ENCODE data around the gene HVCN1.

HVCN1 gene

DNA sequence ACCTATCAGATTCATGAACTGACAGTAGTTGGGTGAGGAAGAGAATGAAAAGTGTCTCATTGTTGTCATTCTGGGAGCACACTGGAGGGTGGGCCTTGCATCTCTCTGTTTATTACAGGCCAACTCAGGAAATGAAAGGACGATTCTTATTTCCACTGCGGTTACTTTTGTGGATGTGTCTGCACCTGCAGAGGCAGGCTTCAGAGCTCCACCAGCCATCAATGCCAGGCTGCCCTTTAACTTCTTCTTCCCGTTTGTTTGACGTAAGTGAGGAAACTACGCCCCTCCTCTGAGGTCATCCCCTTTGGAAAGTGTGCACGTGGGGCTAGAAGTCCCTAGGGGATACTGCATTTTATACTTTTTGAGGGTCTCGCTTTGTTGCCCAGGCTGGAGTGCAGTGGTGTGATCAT lies 41.3 kb downstream of the HVCN1 start:
- Histone ChIP-seq H3K27ac (ENCODE audit: low read depth, low read length) (peak overlapping the region; percentile 88), H3K9me2 (replicated peaks; ENCODE audit: insufficient read depth, low read length) (no peaks in the 10 kb centered on the region), H3F3A (ENCODE audit: insufficient read depth) (peaks cover 52% of the 10 kb centered on the region), H2AFZ (ENCODE audit: low read depth, low read length, severe bottlenecking) (no peak overlapping the region), H3K27me3 (ENCODE audit: low read length) (no peaks in the 10 kb centered on the region), H3K4me2 (ENCODE audit: low read depth, low read length, poor library complexity, severe bottlenecking) (peak overlapping the region; percentile 49), H3K36me3 (ENCODE audit: low read length) (peaks cover 23% of the 10 kb centered on the region), H3K4me3 (ENCODE audit: insufficient read depth, low read length, poor library complexity, severe bottlenecking) (no peak overlapping the region), H3K9me3 (ENCODE audit: insufficient read depth, low read length) (no peaks in the 10 kb centered on the region), H4K20me1 (ENCODE audit: low read depth, low read length) (no peaks in the 10 kb centered on the region), H3K9ac (ENCODE audit: low read length) (peak overlapping the region; percentile 44; the same call in 1 of the 2 replicates), H3K79me2 (ENCODE audit: insufficient read depth, low read length) (0 out of 2 replicates have a peak, but pooled peaks cover under 1% of the 10 kb centered on the region)
- TF ChIP-seq, protein P1, sequence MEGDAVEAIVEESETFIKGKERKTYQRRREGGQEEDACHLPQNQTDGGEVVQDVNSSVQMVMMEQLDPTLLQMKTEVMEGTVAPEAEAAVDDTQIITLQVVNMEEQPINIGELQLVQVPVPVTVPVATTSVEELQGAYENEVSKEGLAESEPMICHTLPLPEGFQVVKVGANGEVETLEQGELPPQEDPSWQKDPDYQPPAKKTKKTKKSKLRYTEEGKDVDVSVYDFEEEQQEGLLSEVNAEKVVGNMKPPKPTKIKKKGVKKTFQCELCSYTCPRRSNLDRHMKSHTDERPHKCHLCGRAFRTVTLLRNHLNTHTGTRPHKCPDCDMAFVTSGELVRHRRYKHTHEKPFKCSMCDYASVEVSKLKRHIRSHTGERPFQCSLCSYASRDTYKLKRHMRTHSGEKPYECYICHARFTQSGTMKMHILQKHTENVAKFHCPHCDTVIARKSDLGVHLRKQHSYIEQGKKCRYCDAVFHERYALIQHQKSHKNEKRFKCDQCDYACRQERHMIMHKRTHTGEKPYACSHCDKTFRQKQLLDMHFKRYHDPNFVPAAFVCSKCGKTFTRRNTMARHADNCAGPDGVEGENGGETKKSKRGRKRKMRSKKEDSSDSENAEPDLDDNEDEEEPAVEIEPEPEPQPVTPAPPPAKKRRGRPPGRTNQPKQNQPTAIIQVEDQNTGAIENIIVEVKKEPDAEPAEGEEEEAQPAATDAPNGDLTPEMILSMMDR (IDR thresholded peaks at IDR 0.05; ENCODE audit: insufficient read depth, low read length, poor library complexity, severe bottlenecking), result no peak
- TF ChIP-seq EZH2phosphoT487 (conservative IDR thresholded peaks at IDR 0.05; ENCODE audit: low read length), result no peak

- Histone ChIP-seq H3K9ac (ENCODE audit: low read length) (peak overlapping the region; percentile 11), H3K27me3 (ENCODE audit: low read length) (no peaks in the 10 kb centered on the region), H3K9me2 (replicated peaks; ENCODE audit: insufficient read depth, low read length) (no peaks in the 10 kb centered on the region), H4K20me1 (ENCODE audit: low read depth, low read length) (no peaks in the 10 kb centered on the region), H3K79me2 (ENCODE audit: insufficient read depth, low read length) (no peaks in the 10 kb centered on the region), H3K36me3 (ENCODE audit: low read length) (no peaks in the 10 kb centered on the region; the same call in 1 of the 2 replicates), H3K27ac (ENCODE audit: low read depth, low read length) (no peak overlapping the region), H3F3A (ENCODE audit: insufficient read depth) (peaks cover under 1% of the 10 kb centered on the region; the same call in 1 of the 2 replicates), H3K9me3 (ENCODE audit: insufficient read depth, low read length) (no peaks in the 10 kb centered on the region), H3K4me2 (ENCODE audit: low read depth, low read length, poor library complexity, severe bottlenecking) (peak overlapping the region; percentile 30), H2AFZ (ENCODE audit: low read depth, low read length, severe bottlenecking) (no peak overlapping the region), H3K4me3 (ENCODE audit: insufficient read depth, low read length, poor library complexity, severe bottlenecking) (no peak overlapping the region)
- no peak for TF ChIP-seq EZH2phosphoT487 (conservative IDR thresholded peaks at IDR 0.05; ENCODE audit: low read length)
- TF ChIP-seq, protein P1 (IDR thresholded peaks at IDR 0.05; ENCODE audit: insufficient read depth, low read length, poor library complexity, severe bottlenecking), result no peak
Observed at GRCh38 chr12:110641521-110641920, 47.4 kb downstream of the HVCN1 start.

DNA sequence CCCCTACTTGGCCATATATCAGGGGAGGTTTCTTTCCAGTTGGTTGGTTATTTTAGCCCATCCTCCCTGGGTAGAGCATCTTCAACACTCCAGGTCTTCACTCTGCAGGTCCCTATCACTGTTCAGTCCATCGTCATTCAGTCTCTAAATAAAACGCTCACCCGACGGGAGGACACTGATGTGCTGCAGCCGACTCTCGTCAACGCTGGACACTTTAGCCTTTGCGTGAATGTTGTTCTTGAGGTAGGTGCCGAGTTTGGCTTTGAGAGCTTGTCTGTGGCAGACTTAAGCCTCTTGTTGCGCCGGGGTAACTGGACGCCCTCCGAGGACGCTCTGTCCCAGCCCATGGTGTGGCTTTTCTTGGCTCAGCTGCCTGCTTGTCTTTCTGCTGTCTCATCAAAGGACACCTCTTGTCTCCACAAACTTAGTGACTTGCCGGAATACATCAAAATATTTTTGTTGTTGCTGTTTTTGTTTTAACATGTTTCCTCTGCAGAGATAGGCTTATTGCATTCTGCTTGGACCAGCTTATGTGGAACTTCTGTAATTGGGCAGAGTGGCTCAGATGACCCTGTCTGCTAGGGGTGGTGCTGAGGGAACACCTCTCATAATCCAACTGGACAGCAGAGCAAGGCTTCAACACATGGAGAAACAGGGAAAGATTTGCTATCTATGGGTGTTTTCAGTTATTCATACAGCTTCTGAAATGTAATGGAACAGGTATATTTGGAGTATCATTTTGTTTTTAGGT lies 48.5 kb downstream of the HVCN1 start:
- Histone ChIP-seq H2AFZ (ENCODE audit: low read depth, low read length, severe bottlenecking) (no peak overlapping the region), H3K9me2 (replicated peaks; ENCODE audit: insufficient read depth, low read length) (no peaks in the 10 kb centered on the region), H3K27ac (ENCODE audit: low read depth, low read length) (no peak overlapping the region), H3F3A (ENCODE audit: insufficient read depth) (no peaks in the 10 kb centered on the region), H3K4me3 (ENCODE audit: insufficient read depth, low read length, poor library complexity, severe bottlenecking) (no peak overlapping the region), H3K9me3 (ENCODE audit: insufficient read depth, low read length) (no peaks in the 10 kb centered on the region), H3K4me2 (ENCODE audit: low read depth, low read length, poor library complexity, severe bottlenecking) (no peak overlapping the region), H3K36me3 (ENCODE audit: low read length) (no peaks in the 10 kb centered on the region), H4K20me1 (ENCODE audit: low read depth, low read length) (no peaks in the 10 kb centered on the region), H3K9ac (ENCODE audit: low read length) (no peak overlapping the region), H3K79me2 (ENCODE audit: insufficient read depth, low read length) (no peaks in the 10 kb centered on the region), H3K27me3 (ENCODE audit: low read length) (no peaks in the 10 kb centered on the region)
- TF ChIP-seq, protein P1 (IDR thresholded peaks at IDR 0.05; ENCODE audit: insufficient read depth, low read length, poor library complexity, severe bottlenecking), result no peak
- TF ChIP-seq EZH2phosphoT487 (conservative IDR thresholded peaks at IDR 0.05; ENCODE audit: low read length), result no peak
